Epithelial cell of proximal tubule (primary cell): ENCODE measurements around the gene CROCC. TPM values are rescaled to one million over a fixed set of nuclear protein-coding genes. Genes with fewer than 3 reads are reported as not detected.
A peak's percentile ranks its signal among the peaks of the same experiment; 100 is the strongest.
"Not testable (repeated sequence)": the region's sequence is repeated elsewhere in the genome, so short reads cannot be mapped to it uniquely, and the experiment has no call there.

Experiments used
- DNase-seq: peaks from one replicate; pipeline ENCODE4 v3.0.0-alpha.2; 2011; ENCODE audit warnings: low read depth
- H3K4me3 ChIP-seq: 2 replicates; pipeline ENCODE4 v1.5.1; 2011; ENCODE audit warnings: low read depth, mild to moderate bottlenecking, low read length
- CTCF ChIP-seq: conservative IDR thresholded peaks from 2 replicates; pipeline ENCODE4 v1.5.1; 2012; ENCODE audit warnings: low read depth, mild to moderate bottlenecking, low read length
- total RNA-seq: library from RNA; depleted of rRNA; stranded (reverse); fragments of >200 nt; gene quantifications from 2 replicates; pipeline ENCODE4 v1.2.3, GENCODE V29; 2015

The CROCC gene
- total RNA-seq, 1 donor from 2014 or later = 17.7 TPM

- DNase-seq = no peak
- H3K4me3 ChIP-seq = no peak overlapping the region
- TF ChIP-seq CTCF = no peak
Observed at GRCh38 chr1:16954579-16954978, 32.8 kb downstream of the CROCC start.

GRCh38 chr1:16955186-16955585, 33.5 kb downstream of the CROCC start:
- DNase-seq = no peak
- TF ChIP-seq CTCF = no peak
- H3K4me3 ChIP-seq = no peak overlapping the region

GRCh38 chr1:16956775-16957174, 35.0 kb downstream of the CROCC start:
- H3K4me3 ChIP-seq = no peak overlapping the region
- TF ChIP-seq CTCF = no peak
- no peak for DNase-seq

GRCh38 chr1:16957731-16958130, 36.0 kb downstream of the CROCC start:
- DNase-seq = no peak
- no peak overlapping the region for H3K4me3 ChIP-seq
- TF ChIP-seq CTCF = no peak

GRCh38 chr1:16958475-16958874, 36.7 kb downstream of the CROCC start:
- no peak overlapping the region for H3K4me3 ChIP-seq
- TF ChIP-seq CTCF = no peak
- DNase-seq = no peak

- peak; percentile 69 for TF ChIP-seq CTCF
- no peak for DNase-seq
- H3K4me3 ChIP-seq = peak overlapping the region; percentile 54
Observed at GRCh38 chr1:16960560-16961296, 39.0 kb downstream of the CROCC start.

- peak overlapping the region; percentile 54 for H3K4me3 ChIP-seq
- no peak for TF ChIP-seq CTCF
- no peak for DNase-seq
Observed at GRCh38 chr1:16961297-16962133, 39.8 kb downstream of the CROCC start.

- not testable (repeated sequence) for H3K4me3 ChIP-seq, DNase-seq
Observed at GRCh38 chr1:16964169-16964568, 42.4 kb downstream of the CROCC start.
